ENCODE measurements around the gene ZNF91. TPM values are rescaled to one million over a fixed set of nuclear protein-coding genes. Genes with fewer than 3 reads are reported as not detected.

Gene ZNF91
- total and polyA plus RNA-seq, 9 of the 15 experiments (the other 6 are each of a cell fraction or from before 2014, with no cell fraction given) = 1.0 to 6.7 (median 3.2) TPM

DNA sequence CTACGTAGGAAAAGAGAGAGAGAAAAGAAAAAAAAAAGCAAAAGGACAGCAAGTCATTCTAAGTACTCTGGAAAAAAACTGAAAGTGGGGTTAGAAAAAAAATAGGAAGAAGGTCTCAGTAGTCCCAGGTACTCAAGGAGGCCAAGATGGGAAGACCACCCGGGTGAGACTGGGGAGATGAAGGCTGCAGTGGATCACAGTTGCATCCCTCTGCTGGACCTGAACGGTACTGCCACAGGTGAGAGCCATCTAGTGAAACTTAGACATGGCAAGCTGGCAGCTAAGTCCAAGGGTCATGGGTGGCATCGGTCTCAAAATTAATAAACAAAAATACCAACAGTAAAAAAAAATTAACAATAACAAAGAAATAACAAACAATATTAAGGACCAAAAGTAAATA lies 41.0 kb upstream of the ZNF91 start:
- no peak for ATAC-seq
- H3K9me1 ChIP-seq (ENCODE audit: control insufficient read depth, insufficient read depth, low read length) = no peaks in the 10 kb centered on the region
- no peaks in the 10 kb centered on the region for H3K4me1 ChIP-seq (replicated peaks in 1 of 2; ENCODE audit: control insufficient read depth in 2 of 2, insufficient read depth in 2 of 2, low read length in 2 of 2)
- 4% methylated on average over 3 of the region's 4 CpGs for WGBS (ENCODE audit: insufficient coverage, low coverage, missing lambda C conversion rate)
- no peaks in the 10 kb centered on the region for H3K27me3 ChIP-seq (ENCODE audit: control insufficient read depth in 2 of 2, insufficient read depth in 2 of 2, low read length in 2 of 2)
- DNase-seq (ENCODE audit: extremely low read depth in 1 of 4, low spot score in 3 of 4) = peak in 1 of 4 experiments; percentile 10
- no peaks in the 10 kb centered on the region for H3K36me3 ChIP-seq (ENCODE audit: control insufficient read depth, insufficient read depth, low read length)
- FAIRE-seq = no peak
- intact Hi-C loops (cut with micrococcal nuclease) = no loop called here
- BruUV-seq (replicated peaks) = no TSS peak
- no peak overlapping the region for H3K4me2 ChIP-seq (ENCODE audit: insufficient read depth, low read length)
- H3K4me3 ChIP-seq = no peak overlapping the region
- H3K9me3 ChIP-seq (replicated peaks; ENCODE audit: control insufficient read depth, insufficient read depth, low read depth, low read length) = no peaks in the 10 kb centered on the region
- in situ Hi-C loops (cut with MboI) = no loop called here
- no peak overlapping the region for H2AFZ ChIP-seq (ENCODE audit: low read depth, low read length)
- H3K9ac ChIP-seq (ENCODE audit: insufficient read depth in 1 of 2, low read depth in 2 of 2, low read length in 2 of 2) = no peak overlapping the region
- no peaks in the 10 kb centered on the region for H4K20me1 ChIP-seq (replicated peaks; ENCODE audit: control insufficient read depth, insufficient read depth, low read length)
- no peak overlapping the region for H3K27ac ChIP-seq (ENCODE audit: extremely low read depth, low read depth, low read length)
- no peaks in the 10 kb centered on the region for H3K79me2 ChIP-seq (ENCODE audit: control insufficient read depth, insufficient read depth, low read length)
- TF ChIP-seq, protein P1, sequence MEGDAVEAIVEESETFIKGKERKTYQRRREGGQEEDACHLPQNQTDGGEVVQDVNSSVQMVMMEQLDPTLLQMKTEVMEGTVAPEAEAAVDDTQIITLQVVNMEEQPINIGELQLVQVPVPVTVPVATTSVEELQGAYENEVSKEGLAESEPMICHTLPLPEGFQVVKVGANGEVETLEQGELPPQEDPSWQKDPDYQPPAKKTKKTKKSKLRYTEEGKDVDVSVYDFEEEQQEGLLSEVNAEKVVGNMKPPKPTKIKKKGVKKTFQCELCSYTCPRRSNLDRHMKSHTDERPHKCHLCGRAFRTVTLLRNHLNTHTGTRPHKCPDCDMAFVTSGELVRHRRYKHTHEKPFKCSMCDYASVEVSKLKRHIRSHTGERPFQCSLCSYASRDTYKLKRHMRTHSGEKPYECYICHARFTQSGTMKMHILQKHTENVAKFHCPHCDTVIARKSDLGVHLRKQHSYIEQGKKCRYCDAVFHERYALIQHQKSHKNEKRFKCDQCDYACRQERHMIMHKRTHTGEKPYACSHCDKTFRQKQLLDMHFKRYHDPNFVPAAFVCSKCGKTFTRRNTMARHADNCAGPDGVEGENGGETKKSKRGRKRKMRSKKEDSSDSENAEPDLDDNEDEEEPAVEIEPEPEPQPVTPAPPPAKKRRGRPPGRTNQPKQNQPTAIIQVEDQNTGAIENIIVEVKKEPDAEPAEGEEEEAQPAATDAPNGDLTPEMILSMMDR (IDR thresholded peaks at IDR 0.05 in 2 of 3, conservative IDR thresholded peaks at IDR 0.05 in 1 of 3; ENCODE audit: insufficient read depth in 2 of 3, low read depth in 1 of 3, low read length in 3 of 3) = 0 out of 6 replicates have a peak, but pooled peaks of 2 of the 3 experiments have one; percentile 13 to 20
- no peak for TF ChIP-seq MCM7 (IDR thresholded peaks at IDR 0.05)
- CTCF ChIA-PET (ENCODE audit: low intra/inter-chr PET ratio) = no interaction called here
- POLR2A ChIA-PET = no interaction called here

- H3K4me1 ChIP-seq (replicated peaks in 1 of 2; ENCODE audit: control insufficient read depth in 2 of 2, insufficient read depth in 2 of 2, low read length in 2 of 2) = no peaks in the 10 kb centered on the region
- no peak overlapping the region for H3K9ac ChIP-seq (ENCODE audit: insufficient read depth in 1 of 2, low read depth in 2 of 2, low read length in 2 of 2)
- H3K79me2 ChIP-seq (ENCODE audit: control insufficient read depth, insufficient read depth, low read length) = no peaks in the 10 kb centered on the region
- intact Hi-C loops (cut with micrococcal nuclease) = no loop called here
- no peaks in the 10 kb centered on the region for H3K27me3 ChIP-seq (ENCODE audit: control insufficient read depth in 2 of 2, insufficient read depth in 2 of 2, low read length in 2 of 2)
- no peak overlapping the region for H2AFZ ChIP-seq (ENCODE audit: low read depth, low read length)
- BruUV-seq (replicated peaks) = no TSS peak
- in situ Hi-C loops (cut with MboI) = no loop called here
- H4K20me1 ChIP-seq (replicated peaks; ENCODE audit: control insufficient read depth, insufficient read depth, low read length) = no peaks in the 10 kb centered on the region
- H3K4me2 ChIP-seq (ENCODE audit: insufficient read depth, low read length) = no peak overlapping the region
- ATAC-seq = no peak
- DNase-seq (ENCODE audit: extremely low read depth in 1 of 4, low spot score in 3 of 4) = no peak
- no peak overlapping the region for H3K27ac ChIP-seq (ENCODE audit: extremely low read depth, low read depth, low read length)
- no peaks in the 10 kb centered on the region; the same call in 1 of the 2 replicates for H3K9me3 ChIP-seq (replicated peaks; ENCODE audit: control insufficient read depth, insufficient read depth, low read depth, low read length)
- no peaks in the 10 kb centered on the region for H3K36me3 ChIP-seq (ENCODE audit: control insufficient read depth, insufficient read depth, low read length)
- CTCF ChIA-PET (ENCODE audit: low intra/inter-chr PET ratio) = no interaction called here
- H3K4me3 ChIP-seq = no peak overlapping the region
- TF ChIP-seq, protein P2, sequence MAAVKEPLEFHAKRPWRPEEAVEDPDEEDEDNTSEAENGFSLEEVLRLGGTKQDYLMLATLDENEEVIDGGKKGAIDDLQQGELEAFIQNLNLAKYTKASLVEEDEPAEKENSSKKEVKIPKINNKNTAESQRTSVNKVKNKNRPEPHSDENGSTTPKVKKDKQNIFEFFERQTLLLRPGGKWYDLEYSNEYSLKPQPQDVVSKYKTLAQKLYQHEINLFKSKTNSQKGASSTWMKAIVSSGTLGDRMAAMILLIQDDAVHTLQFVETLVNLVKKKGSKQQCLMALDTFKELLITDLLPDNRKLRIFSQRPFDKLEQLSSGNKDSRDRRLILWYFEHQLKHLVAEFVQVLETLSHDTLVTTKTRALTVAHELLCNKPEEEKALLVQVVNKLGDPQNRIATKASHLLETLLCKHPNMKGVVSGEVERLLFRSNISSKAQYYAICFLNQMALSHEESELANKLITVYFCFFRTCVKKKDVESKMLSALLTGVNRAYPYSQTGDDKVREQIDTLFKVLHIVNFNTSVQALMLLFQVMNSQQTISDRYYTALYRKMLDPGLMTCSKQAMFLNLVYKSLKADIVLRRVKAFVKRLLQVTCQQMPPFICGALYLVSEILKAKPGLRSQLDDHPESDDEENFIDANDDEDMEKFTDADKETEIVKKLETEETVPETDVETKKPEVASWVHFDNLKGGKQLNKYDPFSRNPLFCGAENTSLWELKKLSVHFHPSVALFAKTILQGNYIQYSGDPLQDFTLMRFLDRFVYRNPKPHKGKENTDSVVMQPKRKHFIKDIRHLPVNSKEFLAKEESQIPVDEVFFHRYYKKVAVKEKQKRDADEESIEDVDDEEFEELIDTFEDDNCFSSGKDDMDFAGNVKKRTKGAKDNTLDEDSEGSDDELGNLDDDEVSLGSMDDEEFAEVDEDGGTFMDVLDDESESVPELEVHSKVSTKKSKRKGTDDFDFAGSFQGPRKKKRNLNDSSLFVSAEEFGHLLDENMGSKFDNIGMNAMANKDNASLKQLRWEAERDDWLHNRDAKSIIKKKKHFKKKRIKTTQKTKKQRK (IDR thresholded peaks at IDR 0.05; ENCODE audit: borderline replicate concordance, low read depth, low read length) = no peak
- no peak for TF ChIP-seq PYGO2 (tag; IDR thresholded peaks at IDR 0.05)
- no peak for FAIRE-seq
- H3K9me1 ChIP-seq (ENCODE audit: control insufficient read depth, insufficient read depth, low read length) = no peaks in the 10 kb centered on the region
- POLR2A ChIA-PET = interaction anchor here (0.6 kb wide), 1 partner anchor 865 kb away, joined by 3 read pairs; no protein-coding TSS in a partner anchor
- 0% methylated on average over 5 of the region's 5 CpGs for WGBS (ENCODE audit: insufficient coverage, low coverage, missing lambda C conversion rate)
Observed at GRCh38 chr19:23420824-23421223, 25.6 kb upstream of the ZNF91 start.

All from K562 (cell line).